Measurements from ENCODE around the gene FOXI2.

The FOXI2 gene

GRCh38 chr10:127743205-127743604 is 6.2 kb downstream of the FOXI2 start:
- no peak for DNase-seq (ENCODE audit: low read depth)

GRCh38 chr10:127744956-127745355 is 8.0 kb downstream of the FOXI2 start:
- no peak for DNase-seq (ENCODE audit: low read depth)

GRCh38 chr10:127745861-127746260 is 8.9 kb downstream of the FOXI2 start:
- DNase-seq (ENCODE audit: low read depth): no peak

- DNase-seq (ENCODE audit: low read depth): no peak
Observed at GRCh38 chr10:127755753-127756152, 18.8 kb downstream of the FOXI2 start.

GRCh38 chr10:127756264-127756663 is 19.3 kb downstream of the FOXI2 start:
- DNase-seq (ENCODE audit: low read depth): no peak

GRCh38 chr10:127757033-127757432 is 20.0 kb downstream of the FOXI2 start:
- no peak for DNase-seq (ENCODE audit: low read depth)

- DNase-seq (ENCODE audit: low read depth): no peak
Observed at GRCh38 chr10:127759276-127759675, 22.3 kb downstream of the FOXI2 start.

- DNase-seq (ENCODE audit: low read depth): no peak
Observed at GRCh38 chr10:127762925-127763324, 25.9 kb downstream of the FOXI2 start.

- DNase-seq (ENCODE audit: low read depth): no peak
Observed at GRCh38 chr10:127774766-127775559, 38.0 kb downstream of the FOXI2 start.

- DNase-seq (ENCODE audit: low read depth): no peak
Observed at GRCh38 chr10:127776816-127777215, 39.8 kb downstream of the FOXI2 start.

GRCh38 chr10:127781412-127781811 is 44.4 kb downstream of the FOXI2 start:
- no peak for DNase-seq (ENCODE audit: low read depth)

- no peak for DNase-seq (ENCODE audit: low read depth)
Observed at GRCh38 chr10:127787873-127788272, 50.9 kb downstream of the FOXI2 start.

- DNase-seq (ENCODE audit: low read depth): no peak
Observed at GRCh38 chr10:127790066-127790624, 53.2 kb downstream of the FOXI2 start.

All from T follicular helper cell (primary cell).